HepG2 (cell line): ENCODE measurements around the gene OBSL1. TPM values are rescaled to one million over a fixed set of nuclear protein-coding genes. Genes with fewer than 3 reads are reported as not detected.

Source experiments
- ATF7-NPFF ChIP-seq: sonication (generic); formaldehyde crosslinking; IDR thresholded peaks from 2 replicates; pipeline ENCODE4 v1.8.1; 2023; ENCODE audit warnings: mild to moderate bottlenecking, low read depth, missing genetic modification reagents, moderate library complexity
- ESRRA ChIP-seq: sonication (generic); formaldehyde crosslinking; IDR thresholded peaks from 2 replicates; pipeline ENCODE4 v1.5.1; 2020; ENCODE audit warnings: mild to moderate bottlenecking, low read depth, missing genetic modification reagents
- FOXP4 ChIP-seq: sonication (generic); formaldehyde crosslinking; IDR thresholded peaks from 2 replicates; pipeline ENCODE4 v1.4.0; 2020; ENCODE audit warnings: missing genetic modification reagents
- GMEB1 ChIP-seq: sonication (generic); formaldehyde crosslinking; IDR thresholded peaks from 2 replicates; pipeline ENCODE4 v1.5.1; 2020; ENCODE audit warnings: missing genetic modification reagents, mild to moderate bottlenecking, borderline replicate concordance
- HDAC1 ChIP-seq: sonication (generic); formaldehyde crosslinking; IDR thresholded peaks from 2 replicates; pipeline ENCODE4 v1.5.1; 2020; ENCODE audit warnings: mild to moderate bottlenecking, missing genetic modification reagents
- HNF4G ChIP-seq, 2 experiments: sonication (generic) in 1 of 2; formaldehyde crosslinking in 1 of 2; IDR thresholded peaks; 2 replicates each; pipeline versions ENCODE4 v1.4.0 to v1.6.1; 2011 to 2020; ENCODE audit warnings: borderline replicate concordance in 2 of 2, low read depth in 2 of 2, mild to moderate bottlenecking in 2 of 2, low read length in 1 of 2, missing genetic modification reagents in 1 of 2, moderate library complexity in 1 of 2
- HNRNPLL ChIP-seq: fragments of 200-400 bp; formaldehyde crosslinking; IDR thresholded peaks from 2 replicates; pipeline ENCODE4 v1.6.1; 2017; ENCODE audit warnings: mild to moderate bottlenecking, low read depth, low read length; ENCODE audit not compliant: poor library complexity, severe bottlenecking
- IRX3 ChIP-seq: sonication (generic); formaldehyde crosslinking; IDR thresholded peaks from 2 replicates; pipeline ENCODE4 v1.8.1; 2023; ENCODE audit warnings: mild to moderate bottlenecking, low read depth, missing genetic modification reagents, borderline replicate concordance
- RAD51 ChIP-seq: fragments of 450-650 bp; IDR thresholded peaks from 2 replicates; pipeline ENCODE4 v1.6.1; 2016; ENCODE audit warnings: borderline replicate concordance
- RBAK ChIP-seq: sonication (generic); formaldehyde crosslinking; IDR thresholded peaks from 2 replicates; pipeline ENCODE4 v1.5.1; 2020; ENCODE audit warnings: mild to moderate bottlenecking, missing genetic modification reagents
- RFXAP ChIP-seq: sonication (generic); formaldehyde crosslinking; IDR thresholded peaks from 2 replicates; pipeline ENCODE4 v1.4.0; 2020; ENCODE audit warnings: missing genetic modification reagents, borderline replicate concordance
- TFDP2 ChIP-seq: sonication (generic); formaldehyde crosslinking; IDR thresholded peaks from 2 replicates; pipeline ENCODE4 v1.4.0; 2020; ENCODE audit warnings: missing genetic modification reagents
- ZBTB38 ChIP-seq: sonication (generic); formaldehyde crosslinking; IDR thresholded peaks from 2 replicates; pipeline ENCODE4 v1.5.1; 2020; ENCODE audit warnings: mild to moderate bottlenecking, missing genetic modification reagents
- ZNF574 ChIP-seq: sonication (generic); formaldehyde crosslinking; IDR thresholded peaks from 2 replicates; pipeline ENCODE4 v1.4.0; 2020; ENCODE audit warnings: missing genetic modification reagents
- ZNF616 ChIP-seq: sonication (generic); formaldehyde crosslinking; IDR thresholded peaks from 2 replicates; pipeline ENCODE4 v1.5.0; 2020; ENCODE audit warnings: low read depth, mild to moderate bottlenecking, missing genetic modification reagents
- polyA plus RNA-seq, 8 experiments: library from polyadenylated mRNA; depleted of rRNA in 3 of 8; stranded (reverse) in 7 of 8; unstranded in 1 of 8; fragments of >200 nt; fragmentation: Illumina TruSeq in 4 of 8; extraction: Trizol in 4 of 8; gene quantifications; 2 replicates each; pipeline versions ENCODE4 v1.2.1 to v1.2.3, GENCODE V29; 2011 to 2016; ENCODE audit warnings: low read depth in 4 of 8, missing spikeins in 1 of 8, mixed read lengths in 1 of 8; ENCODE audit not compliant: insufficient read depth in 1 of 8
- total RNA-seq, 5 experiments: library from RNA; depleted of rRNA; stranded (reverse); fragments of >200 nt; fragmentation: Illumina TruSeq; extraction: Trizol; gene quantifications; 2 replicates each; pipeline ENCODE4 v1.2.3, GENCODE V29; 2016; ENCODE audit warnings: low read depth in 1 of 5

The OBSL1 gene
- total and polyA plus RNA-seq, 2 of the 13 experiments (the other 11 are each of a cell fraction or from before 2014, with no cell fraction given) = 86.7 to 218 TPM

GRCh38 chr2:219542931-219543595 lies 28.3 kb downstream of the OBSL1 start (continued):
- TF ChIP-seq FOXP4 (CRISPR knock-in tag) = no peak
- TF ChIP-seq RFXAP (CRISPR knock-in tag) = no peak
- no peak for TF ChIP-seq ZBTB38
- TF ChIP-seq RAD51 = no peak
- TF ChIP-seq TFDP2 (CRISPR knock-in tag) = no peak
- no peak for TF ChIP-seq ESRRA (CRISPR knock-in tag)
- no peak for TF ChIP-seq RBAK (CRISPR knock-in tag)
- 0 out of 2 replicates have a peak, but pooled peaks have one; percentile 29 for TF ChIP-seq IRX3
- peak; percentile 35; the same call in 1 of the 2 replicates for TF ChIP-seq ZNF574 (CRISPR knock-in tag)
- 0 out of 2 replicates have a peak, but pooled peaks have one; percentile 2 for TF ChIP-seq HNF4G (IDR thresholded peaks at IDR 0.05; ENCODE audit: borderline replicate concordance, low read depth, low read length)
- no peak for TF ChIP-seq HNF4G (CRISPR knock-in tag; IDR thresholded peaks at IDR 0.05; ENCODE audit: borderline replicate concordance, low read depth)
- TF ChIP-seq ZNF616 (CRISPR knock-in tag) = 0 out of 2 replicates have a peak, but pooled peaks have one; percentile 11
- TF ChIP-seq HDAC1 (CRISPR knock-in tag) = 0 out of 2 replicates have a peak, but pooled peaks have one; percentile 15
- TF ChIP-seq ATF7-NPFF = peak; percentile 49; the same call in 1 of the 2 replicates
- TF ChIP-seq HNRNPLL = no peak
- TF ChIP-seq GMEB1 = no peak
